Kidney capillary endothelial cell (primary cell): ENCODE measurements around the gene APOA4.
A peak's percentile ranks its signal among the peaks of the same experiment; 100 is the strongest.
"Not testable (repeated sequence)": the region's sequence is repeated elsewhere in the genome, so short reads cannot be mapped to it uniquely, and the experiment has no call there.

Experiments used
- DNase-seq: peaks from one replicate; pipeline ENCODE4 v3.0.0-alpha.2; 2018; ENCODE audit warnings: low spot score

The APOA4 gene

GRCh38 chr11:116847612-116848011 is 24.5 kb upstream of the APOA4 start:
- no peak for DNase-seq

GRCh38 chr11:116844722-116845121 is 21.6 kb upstream of the APOA4 start:
- no peak for DNase-seq

GRCh38 chr11:116843661-116844060 is 20.6 kb upstream of the APOA4 start:
- DNase-seq = no peak

GRCh38 chr11:116842909-116843308 is 19.8 kb upstream of the APOA4 start:
- no peak for DNase-seq

GRCh38 chr11:116842117-116842516 is 19.0 kb upstream of the APOA4 start:
- DNase-seq = no peak

- DNase-seq = no peak
Observed at GRCh38 chr11:116840746-116841296, 17.7 kb upstream of the APOA4 start.

GRCh38 chr11:116840224-116840745 is 17.2 kb upstream of the APOA4 start:
- DNase-seq = no peak

- DNase-seq = no peak
Observed at GRCh38 chr11:116838321-116839084, 15.4 kb upstream of the APOA4 start.

GRCh38 chr11:116837231-116838091 is 14.4 kb upstream of the APOA4 start, which contains the start of gene APOA1:
APOA1 (minus strand) TSS chr11:116837622; CDS start chr11:116837387, 235 bp downstream.
- no peak for DNase-seq

- DNase-seq = no peak
Observed at GRCh38 chr11:116836632-116836991, 13.5 kb upstream of the APOA4 start.

GRCh38 chr11:116835791-116836631 is 12.9 kb upstream of the APOA4 start:
- DNase-seq = peak; percentile 82

- no peak for DNase-seq
Observed at GRCh38 chr11:116835042-116835772, 12.1 kb upstream of the APOA4 start.

- DNase-seq = not testable (repeated sequence)
Observed at GRCh38 chr11:116834535-116835041, 11.5 kb upstream of the APOA4 start.

GRCh38 chr11:116833816-116834534 is 10.9 kb upstream of the APOA4 start:
- DNase-seq = no peak

- no peak for DNase-seq
Observed at GRCh38 chr11:116833491-116833815, 10.3 kb upstream of the APOA4 start.

- DNase-seq = no peak
Observed at GRCh38 chr11:116832350-116833290, 9.5 kb upstream of the APOA4 start.

GRCh38 chr11:116831790-116832349 is 8.8 kb upstream of the APOA4 start:
- no peak for DNase-seq

GRCh38 chr11:116830184-116830912 is 7.2 kb upstream of the APOA4 start:
- DNase-seq = no peak
